ENCODE data around the gene PTPRN2.

The PTPRN2 gene

DNA sequence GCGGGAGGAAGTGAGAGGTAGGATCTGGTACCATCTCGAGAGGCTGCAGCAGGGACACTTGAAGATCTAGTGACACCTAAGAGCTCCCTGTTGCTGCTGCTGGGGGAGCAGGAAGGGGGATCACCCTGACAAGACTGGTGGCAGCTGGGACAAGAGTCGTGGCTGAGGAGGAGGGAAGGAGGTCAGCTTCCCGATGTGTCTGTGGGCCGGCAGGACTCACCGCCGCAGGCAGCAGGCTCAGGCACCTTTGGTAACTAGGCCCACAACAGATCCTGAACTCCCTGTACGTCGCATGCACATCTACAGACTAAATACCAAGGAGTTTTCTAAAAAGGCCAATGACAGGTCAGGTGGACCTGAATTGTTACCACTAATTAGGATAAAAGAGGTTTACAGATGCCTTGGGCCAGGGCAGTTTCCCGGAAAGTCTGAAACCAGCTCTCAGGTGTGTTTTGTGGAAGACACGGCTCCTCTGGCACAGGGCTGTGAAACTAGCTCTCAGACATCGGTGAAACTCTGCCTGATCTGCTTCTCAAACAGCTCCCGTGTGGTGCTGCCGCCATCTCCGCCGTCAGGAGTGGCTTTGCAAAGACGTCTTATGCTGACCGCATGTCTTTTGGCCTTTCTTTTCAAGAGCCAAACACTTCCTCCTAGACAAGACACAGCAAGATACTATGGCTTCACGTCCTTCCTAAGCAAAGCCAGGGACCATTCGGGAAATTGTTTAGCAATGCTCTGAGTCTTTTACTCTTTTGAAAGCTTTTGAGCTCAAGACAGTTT is 609.7 kb downstream of the PTPRN2 start:
- no peak for DNase-seq

DNA sequence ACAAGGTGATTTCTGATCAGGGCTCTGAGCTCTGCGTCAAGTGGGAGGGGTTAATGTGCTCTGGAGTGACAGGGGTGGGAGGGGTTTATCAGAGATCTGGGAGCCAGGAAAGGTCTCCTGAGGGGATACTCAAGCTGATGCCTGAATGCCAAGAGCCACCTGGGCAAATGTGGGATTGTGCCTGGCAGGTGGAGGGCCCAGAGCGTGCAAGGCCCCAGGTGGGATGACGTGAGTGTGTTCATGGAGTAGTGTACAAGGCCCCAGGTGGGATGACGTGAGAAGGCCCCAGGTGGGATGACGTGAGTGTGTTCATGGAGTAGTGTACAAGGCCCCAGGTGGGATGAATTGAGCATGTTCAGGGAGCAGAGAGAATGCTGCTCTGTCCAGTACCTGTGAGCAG is 610.3 kb downstream of the PTPRN2 start:
- no peak for DNase-seq

DNA sequence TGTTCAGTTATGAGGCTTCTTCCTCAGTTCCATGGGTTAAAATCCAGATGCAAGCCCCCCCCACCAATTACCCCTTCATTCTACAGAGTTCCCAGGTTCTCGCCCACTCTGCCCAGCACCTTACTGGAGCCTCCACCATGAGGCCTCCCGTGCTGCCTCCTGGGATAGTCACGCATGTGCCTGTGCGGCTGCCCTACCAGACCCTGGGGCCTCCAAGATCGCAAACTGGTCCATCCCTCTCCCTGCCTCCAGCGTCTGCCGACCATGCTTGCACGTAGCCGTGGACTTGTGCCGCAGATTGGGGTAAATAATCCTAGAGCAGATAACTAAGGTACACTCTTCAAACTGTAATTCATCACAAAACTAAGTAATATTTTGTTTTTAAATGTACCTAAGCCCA is 611.2 kb downstream of the PTPRN2 start:
- no peak for DNase-seq

DNA sequence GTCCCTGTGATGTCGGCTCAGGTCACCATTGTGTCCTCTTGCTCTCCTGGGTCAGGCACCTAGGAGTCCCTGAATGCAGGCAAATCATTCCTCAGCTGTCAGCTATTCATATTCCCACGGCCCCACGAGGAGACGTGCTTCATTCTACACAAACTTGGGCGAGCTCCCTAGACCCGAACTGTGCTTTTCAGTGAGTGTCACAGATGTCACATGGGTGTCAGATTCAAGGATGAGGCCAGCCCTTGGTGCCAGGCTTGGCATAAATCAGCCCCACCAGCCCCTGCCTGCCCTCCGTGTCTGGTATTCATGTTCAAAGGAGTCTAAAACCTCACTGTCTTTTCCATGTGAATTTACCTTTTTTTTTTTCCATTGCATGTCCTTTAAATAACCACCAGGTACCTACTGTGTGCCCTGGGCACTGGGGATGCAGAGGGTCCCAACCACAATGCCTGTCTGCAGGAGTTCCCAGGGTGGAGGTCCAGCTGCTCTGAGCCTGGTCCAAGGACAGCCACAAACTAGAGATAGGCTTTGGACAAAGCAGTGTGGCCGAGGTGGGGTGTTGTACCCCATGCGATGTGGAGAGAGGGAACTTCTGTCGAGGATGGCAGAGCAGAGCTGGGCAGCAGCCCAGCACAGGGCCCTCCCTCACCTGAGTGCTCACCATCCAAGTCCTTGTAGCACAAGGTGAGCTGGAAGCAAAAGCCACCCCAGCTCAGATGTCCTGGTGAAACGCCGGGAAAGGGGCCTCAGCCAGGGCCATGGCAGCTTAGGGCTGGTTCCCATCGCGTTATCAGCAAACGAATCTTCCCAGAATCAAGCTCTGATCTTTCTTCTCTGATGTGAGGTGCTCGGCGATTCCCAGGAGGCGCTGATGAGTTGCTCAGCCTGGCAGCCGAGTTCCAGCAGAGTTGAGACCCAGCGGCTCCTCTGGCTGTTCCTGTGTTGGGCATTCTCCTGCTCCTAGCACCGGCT is 611.9 kb downstream of the PTPRN2 start:
- peak; percentile 0 for DNase-seq

DNA sequence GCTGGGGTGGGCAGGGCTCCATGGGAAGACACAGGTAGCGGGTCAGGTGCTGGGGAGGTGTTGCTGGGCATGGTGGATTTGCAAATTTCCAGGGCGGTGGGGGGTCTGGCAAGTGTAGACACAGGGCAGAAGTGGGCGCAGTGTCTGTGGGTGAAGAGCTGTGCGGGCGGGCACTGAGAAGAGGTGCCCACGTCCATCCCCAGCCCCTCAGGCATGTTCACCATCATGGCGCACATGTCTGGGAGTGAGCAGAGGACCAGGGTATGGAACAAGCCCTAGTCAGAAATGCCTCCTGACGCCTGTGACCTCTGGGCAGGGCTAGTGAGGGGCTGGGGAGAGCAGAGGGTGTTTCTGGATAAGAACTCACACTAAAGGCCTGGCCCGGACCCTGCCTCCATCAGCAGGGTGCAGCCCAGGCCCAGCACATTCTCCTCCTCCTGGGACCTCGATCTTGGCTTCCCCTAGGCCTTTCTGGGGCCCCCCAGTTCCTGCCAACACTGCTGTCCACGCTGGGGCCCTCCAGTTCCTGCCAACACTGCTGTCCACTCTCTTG is 612.9 kb downstream of the PTPRN2 start:
- DNase-seq: no peak

DNA sequence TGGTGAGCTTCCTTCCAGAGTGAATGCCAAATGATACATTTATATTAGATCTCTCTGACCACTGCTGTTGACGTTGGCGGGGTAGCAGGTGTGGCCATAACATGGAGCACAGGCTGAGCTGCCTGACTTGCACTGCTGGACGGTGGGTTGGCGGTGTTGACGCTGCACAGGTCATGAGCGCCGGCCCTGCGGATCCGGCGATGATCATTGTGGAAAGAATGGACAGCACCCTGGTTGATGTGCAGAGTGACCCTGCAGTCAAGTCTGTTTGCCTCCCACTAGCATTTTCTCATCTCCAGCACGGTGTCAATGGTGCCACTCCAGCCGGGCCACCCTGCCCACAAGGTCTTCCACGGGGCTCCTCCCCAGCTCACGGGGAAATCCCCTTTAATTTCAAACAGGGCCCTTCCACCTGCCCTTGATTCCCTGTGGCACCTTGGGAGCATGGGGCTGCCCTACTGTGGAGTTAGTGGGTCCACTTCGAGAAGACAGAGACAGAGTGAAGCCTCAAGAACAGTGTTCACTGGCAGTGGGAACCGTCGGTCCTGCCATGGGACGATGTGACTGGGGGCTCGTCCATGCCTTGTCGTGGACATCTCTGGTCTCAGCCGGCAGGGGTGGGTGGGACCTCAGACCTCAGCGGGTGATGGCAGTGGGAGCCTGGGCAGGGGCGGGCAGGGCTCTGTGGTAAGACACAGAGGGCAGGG is 613.5 kb downstream of the PTPRN2 start:
- peak; percentile 20 for DNase-seq

DNA sequence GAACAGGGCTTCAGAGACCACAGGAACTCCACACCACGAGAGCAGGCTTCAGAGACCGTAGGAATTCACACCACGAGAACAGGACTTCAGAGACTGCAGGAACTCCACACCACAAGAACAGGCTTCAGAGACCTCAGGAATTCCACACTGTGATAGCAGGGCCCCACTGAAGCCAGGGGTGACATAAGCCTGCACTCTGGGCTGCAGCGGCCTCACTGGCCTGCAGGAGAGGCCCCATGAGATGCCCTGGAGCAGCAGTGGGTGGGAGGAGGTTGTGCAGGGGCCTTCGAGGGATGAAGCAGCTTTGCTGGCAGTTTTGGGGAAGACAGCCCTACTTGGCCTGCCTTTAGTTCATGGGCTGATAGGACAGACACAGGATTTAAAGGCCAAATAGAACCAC is 614.7 kb downstream of the PTPRN2 start:
- no peak for DNase-seq

DNA sequence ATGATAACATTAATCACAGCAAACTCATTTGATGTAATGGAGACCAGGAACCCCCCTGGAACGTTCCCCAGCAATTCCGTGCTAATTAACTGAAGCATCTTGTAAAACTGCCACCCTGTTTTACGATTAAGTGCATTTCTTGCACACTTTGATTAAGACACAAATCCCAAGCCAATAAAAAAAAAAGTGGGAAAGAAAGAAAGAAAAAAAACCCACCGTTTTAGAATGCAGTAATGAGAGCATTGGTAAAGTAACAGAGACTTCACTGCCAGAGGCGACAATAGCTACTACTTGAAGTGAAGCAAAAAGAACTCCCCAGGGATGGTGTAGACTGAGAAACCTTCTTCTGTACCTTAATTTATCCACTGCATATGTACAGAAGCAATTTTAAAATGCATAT is 616.1 kb downstream of the PTPRN2 start:
- no peak for DNase-seq

DNA sequence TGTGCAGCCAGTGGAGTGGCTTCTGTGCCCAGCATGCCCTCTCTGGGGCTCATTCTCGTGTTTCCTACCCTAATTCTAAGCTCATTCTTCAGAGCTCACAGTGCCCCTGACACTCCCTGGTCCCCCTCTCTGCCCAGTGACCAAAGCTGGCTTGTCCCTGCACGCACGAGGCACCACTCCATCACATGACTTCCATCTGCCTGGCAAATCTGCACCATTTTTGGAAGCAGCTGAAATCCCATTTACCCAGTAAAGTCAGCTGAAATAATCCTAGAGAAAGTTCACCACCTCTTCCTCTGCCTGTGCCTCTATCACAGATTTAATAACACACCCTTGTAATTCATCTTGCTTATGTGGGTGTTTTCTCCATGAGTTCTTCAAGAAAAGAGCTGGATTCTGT is 616.9 kb downstream of the PTPRN2 start:
- DNase-seq: no peak

DNA sequence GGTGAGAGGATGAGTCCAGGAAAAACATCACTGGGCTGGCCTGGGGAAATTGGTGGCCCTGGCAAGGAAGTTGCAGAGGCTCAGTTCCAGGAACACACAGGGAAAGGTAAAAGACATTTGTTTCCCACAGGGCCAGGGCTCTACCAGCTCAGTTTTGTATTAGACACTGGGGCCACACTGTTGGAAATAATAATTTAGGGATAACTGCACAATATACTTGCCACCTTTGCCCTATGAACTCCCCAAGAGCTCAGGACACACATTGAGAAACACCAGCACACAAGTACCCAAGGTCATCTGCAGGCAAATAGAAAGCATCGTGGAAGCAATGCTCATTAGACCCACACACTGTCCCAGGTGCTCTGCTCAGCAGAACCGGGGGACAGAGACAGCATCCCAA is 617.6 kb downstream of the PTPRN2 start:
- peak; percentile 3 for DNase-seq

DNA sequence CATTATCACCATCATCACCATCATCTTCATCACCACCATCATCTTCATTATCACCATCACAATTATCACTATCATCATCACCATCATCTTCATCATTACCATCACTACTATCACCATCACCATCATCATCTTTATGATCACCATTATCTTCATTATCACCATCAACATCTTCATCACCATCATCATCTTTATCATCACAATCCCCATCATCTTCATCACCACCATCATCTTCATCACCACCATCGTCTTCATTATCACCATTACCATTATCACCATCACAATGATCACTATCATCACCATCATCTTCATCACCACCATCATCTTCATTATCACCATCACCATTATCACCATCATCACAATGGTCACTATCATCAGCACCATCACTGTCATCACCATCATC is 621.1 kb downstream of the PTPRN2 start:
- no peak for DNase-seq

DNA sequence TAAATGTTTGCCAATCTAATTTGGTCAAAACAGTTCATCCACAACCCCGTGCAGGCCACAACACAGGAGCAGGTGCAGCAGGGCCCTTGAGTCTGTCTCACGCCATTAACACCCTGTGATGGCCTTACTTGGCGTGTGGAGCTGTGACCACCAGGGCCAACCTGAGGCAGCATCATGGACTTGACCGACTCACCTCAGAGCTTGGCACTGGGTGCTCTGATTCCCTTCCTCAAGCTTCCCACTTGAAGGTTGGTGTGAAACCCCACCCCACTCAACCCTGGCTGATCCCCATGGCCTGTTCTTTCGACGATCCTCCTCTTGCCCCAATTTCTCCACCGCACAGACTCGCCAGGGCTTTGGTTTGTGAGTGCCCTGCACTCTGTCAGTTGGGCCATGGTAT is 623.1 kb downstream of the PTPRN2 start:
- no peak for DNase-seq

DNA sequence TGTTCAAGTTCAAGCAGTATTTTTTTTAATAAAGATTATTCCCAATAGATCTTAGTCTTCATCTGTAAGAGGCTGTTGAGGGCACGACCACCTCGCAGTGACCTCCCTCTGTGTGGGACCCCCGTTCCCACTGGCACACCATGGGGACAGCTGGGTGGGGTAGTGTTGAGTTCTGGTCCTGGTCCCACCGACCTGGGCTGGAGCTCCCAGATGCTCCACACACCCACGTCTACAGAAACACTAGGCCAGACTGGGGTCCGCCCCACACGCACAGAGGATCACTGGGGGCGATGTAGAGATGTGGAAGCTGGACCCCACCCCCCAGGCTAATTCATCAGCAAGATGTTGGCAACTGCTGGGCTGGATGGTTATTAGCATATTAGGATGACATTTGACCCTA is 623.6 kb downstream of the PTPRN2 start:
- no peak for DNase-seq

DNA sequence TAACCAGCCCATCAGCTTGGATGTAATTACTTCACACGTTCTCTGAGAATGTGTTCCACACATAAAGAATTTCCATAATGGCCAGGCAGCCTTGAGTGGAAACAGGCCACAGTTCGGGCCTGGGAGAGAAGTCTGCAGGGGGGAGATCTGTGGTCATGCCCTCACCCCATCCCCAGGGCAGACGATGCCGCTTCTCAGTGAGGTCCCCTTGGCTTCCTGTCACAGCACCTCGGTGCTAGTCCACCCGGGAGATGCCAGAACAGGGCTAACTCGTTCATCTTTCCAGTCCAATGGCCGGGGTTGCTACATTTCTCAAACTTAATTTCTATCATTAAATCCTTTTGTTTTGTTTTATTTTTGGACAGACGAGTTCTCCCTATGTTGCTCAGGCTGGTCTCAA is 624.1 kb downstream of the PTPRN2 start:
- DNase-seq: no peak

DNA sequence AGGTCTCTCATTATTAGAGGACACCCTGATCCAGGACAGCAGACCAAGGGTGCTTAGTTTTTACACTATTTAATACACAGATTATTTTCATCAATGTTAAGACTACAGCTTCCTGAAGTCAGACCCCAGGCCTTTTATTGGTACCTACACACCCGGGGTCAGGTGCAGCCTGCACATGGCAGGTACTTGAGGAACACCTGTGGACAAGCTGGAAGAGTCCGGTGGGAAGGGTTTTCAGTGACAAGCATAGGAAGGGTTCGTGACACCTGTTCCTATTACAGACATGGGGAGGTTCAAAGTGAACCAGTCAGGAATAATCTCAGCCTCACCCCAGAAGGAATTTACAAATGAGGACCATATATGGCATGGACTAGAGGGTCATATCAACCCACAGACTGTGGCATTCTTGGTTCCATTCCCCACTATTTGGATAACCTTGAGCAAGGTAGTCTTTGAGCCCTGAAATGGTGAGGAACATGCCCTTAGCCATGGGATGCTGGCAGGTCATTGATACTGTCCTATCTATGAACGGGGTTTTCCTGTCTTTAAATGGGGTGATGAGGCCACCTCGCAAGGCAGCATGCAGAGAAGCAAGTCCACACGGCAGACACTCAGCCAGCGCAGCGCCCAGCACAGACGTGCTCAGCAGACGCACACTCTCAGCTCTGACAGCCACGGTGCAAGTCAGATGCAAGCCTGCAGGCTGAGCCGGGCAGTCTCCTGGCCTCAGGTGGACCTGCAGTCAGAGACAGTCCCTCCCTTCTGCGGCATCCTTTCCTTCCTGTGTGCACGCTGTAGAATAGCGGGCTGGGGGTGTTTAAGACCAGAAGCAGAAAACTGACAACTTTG is 624.9 kb downstream of the PTPRN2 start:
- DNase-seq: no peak

DNA sequence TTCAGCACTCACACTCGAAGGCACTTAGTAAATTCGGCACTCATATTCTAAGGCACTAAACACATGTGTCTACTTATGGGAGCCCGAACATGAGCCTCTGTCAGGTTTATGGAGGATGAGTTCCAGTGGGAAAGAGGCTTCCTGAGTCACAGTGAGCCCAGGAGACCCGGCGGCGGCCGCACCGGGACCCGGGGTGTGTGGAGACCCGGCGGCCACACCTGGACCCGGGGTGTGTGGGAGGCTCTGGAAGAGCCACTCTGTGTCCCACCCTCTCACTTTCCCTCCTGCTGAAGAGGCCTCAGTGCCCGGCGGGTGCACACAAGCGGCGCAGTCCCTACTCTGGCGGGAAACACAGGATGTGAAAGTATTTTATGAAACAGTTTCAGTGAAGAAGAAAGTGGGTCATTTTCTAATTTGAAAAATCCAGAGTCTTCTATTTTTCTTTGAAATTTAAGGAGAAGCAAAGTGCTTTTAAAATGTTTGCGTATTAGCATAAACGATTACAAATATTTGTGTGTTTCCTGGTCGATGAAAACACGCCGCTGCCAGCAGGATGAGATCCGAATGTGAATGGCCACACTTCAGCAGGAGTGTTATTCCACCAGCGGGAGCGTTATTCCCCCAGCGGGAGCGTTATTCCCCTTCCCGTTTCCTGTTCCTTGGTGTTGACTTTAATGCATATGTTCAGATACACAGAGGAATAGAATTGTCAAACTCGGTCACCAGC is 625.7 kb downstream of the PTPRN2 start:
- DNase-seq: no peak

DNA sequence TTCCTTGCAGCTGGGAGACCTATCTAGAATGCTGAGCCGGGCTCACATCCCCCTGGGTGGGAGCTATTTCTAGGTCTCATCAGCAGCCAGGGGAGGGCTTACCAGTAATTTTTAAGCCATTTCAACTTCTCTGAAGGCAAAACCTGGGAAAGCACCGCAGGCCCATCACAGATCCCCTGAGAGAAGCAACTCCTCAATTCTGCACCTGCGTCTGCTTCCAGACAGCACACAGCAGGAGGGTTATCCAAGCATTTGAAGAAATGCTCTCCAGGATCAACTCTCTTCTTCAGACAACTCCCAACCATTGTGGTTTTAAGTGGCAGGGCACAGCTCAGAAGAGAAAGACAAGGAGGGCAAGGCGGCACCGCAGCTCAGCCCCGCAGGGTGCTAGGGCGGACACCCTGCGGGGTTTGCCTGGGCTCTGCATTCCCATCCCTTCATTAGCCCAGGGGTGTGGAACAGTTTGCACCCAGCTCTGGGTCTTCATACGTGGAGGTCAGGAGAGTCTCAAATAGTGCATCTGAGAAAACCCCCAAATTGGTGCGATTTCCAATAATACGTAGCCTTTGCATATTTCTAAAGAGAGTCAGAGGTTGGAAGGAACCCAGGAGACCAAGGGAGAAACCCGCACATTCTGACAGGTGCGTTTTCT is 632.1 kb downstream of the PTPRN2 start:
- no peak for DNase-seq

DNA sequence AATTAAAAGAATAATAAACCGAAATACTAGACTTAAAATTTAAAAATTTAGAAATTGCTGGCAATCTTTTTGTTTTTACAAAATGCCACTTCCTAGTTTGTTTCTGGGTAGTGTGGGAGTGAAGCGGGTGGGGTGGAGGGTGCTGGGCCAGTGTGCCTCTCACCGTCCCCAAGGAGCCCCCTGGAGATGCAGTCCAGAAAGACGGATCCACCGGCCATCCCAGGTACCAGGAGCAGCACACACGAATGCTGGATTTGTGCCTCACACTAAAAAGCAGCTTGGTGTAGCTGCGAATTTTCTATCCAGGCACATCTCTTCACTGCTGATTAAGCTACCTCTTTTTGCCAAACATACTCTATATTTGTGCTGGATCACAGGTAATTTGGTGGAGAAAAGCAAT is 632.7 kb downstream of the PTPRN2 start:
- DNase-seq: no peak

DNA sequence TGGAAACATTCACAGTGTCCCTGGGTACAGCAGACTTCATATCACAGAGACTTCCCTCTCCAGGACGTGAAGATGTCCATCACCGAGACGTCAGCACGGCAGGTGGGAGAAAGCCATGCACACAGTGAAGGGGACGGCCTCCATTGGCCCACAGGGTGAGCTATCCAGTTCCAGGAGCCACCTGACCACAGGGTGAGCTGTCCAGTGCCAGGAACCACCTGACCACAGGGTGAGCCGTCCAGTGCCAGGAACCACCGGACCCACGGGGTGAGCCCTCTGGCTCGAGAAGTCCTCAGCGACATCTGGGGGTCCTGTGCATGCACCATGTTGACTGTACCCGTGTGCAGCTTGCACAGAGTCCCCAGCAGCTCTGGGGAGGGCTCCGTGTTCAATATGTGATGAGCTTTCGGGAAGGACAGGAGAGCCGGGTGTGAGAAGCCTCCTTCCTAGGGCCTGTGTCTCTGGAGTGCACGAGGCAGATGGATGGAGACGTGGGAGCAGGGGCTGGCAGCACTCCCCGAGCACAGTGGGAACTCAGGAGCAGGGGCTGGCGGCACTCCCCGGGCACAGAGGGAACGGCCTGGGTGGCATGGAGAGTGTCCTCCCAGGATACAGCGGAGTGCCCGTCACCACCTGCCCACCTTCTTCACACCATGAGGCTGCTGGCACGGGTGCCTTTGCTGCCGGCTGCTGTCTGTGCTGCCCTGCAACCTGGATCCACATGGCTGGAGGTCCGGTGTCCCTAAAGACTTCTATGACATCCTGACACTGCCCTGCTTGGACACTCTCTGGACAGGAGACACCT is 634.6 kb downstream of the PTPRN2 start:
- no peak for DNase-seq

DNA sequence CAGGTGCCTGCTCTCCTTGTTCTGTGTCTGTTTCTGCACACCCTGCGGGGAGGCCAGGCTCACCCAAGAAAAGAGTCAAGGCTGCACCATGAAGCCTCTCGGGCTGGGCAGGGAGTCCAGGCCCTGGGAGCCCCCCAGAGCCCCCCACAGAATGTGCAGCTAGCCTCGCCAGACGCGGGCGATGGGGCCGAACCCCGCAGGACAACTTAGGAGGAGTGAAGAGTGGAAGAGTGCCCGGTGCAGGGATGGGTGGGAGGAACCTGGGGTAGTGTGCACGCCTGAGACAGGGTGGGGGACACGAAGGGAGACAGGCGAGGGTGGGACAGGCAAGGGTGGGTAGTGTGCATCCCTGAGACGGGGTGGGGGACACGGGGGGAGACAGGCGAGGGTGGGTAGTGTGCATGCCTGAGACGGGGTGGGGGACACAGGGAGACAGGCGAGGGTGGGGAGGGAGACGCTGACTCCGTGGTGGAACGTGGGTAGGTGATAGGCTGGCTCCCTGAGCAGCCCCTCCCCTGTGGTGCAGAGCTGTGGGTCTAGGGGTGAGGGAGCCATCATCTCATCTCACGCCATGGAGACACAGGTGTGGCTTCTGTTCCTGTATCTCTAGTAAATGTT is 635.5 kb downstream of the PTPRN2 start:
- no peak for DNase-seq
